NCI-H524 (cell line): ENCODE measurements around the gene HTRA3.

ENCODE experiments used
- DNase-seq, 2 experiments: peaks; one replicate each; lab custom pipeline; 2025; lab: John Stamatoyannopoulos, UW

Gene HTRA3

GRCh38 chr4:8311101-8312068, 41.8 kb downstream of the HTRA3 start:
- DNase-seq: no peak

GRCh38 chr4:8312069-8312445, 42.5 kb downstream of the HTRA3 start:
- no peak for DNase-seq

- no peak for DNase-seq
Observed at GRCh38 chr4:8312976-8313375, 43.4 kb downstream of the HTRA3 start.

GRCh38 chr4:8314691-8315255, 45.2 kb downstream of the HTRA3 start:
- DNase-seq: no peak

- DNase-seq: peak; percentile 69 to 73
Observed at GRCh38 chr4:8315435-8316250, 46.1 kb downstream of the HTRA3 start.

GRCh38 chr4:8316251-8316771, 46.8 kb downstream of the HTRA3 start:
- no peak for DNase-seq

- no peak for DNase-seq
Observed at GRCh38 chr4:8316911-8317351, 47.4 kb downstream of the HTRA3 start.

- no peak for DNase-seq
Observed at GRCh38 chr4:8317474-8317873, 47.9 kb downstream of the HTRA3 start.

- no peak for DNase-seq
Observed at GRCh38 chr4:8318509-8318908, 49.0 kb downstream of the HTRA3 start.

GRCh38 chr4:8319061-8319460, 49.5 kb downstream of the HTRA3 start:
- DNase-seq: no peak

- DNase-seq: no peak
Observed at GRCh38 chr4:8319731-8320385, 50.3 kb downstream of the HTRA3 start.

- DNase-seq: no peak
Observed at GRCh38 chr4:8320386-8320750, 50.8 kb downstream of the HTRA3 start.

GRCh38 chr4:8321220-8321619, 51.7 kb downstream of the HTRA3 start:
- DNase-seq: no peak

GRCh38 chr4:8321771-8322170, 52.2 kb downstream of the HTRA3 start:
- no peak for DNase-seq

- DNase-seq: no peak
Observed at GRCh38 chr4:8322794-8323704, 53.5 kb downstream of the HTRA3 start.

GRCh38 chr4:8323947-8324555, 54.5 kb downstream of the HTRA3 start:
- no peak for DNase-seq

GRCh38 chr4:8324640-8325239, 55.2 kb downstream of the HTRA3 start:
- DNase-seq: no peak

GRCh38 chr4:8325291-8325973, 55.9 kb downstream of the HTRA3 start:
- DNase-seq: no peak

- no peak for DNase-seq
Observed at GRCh38 chr4:8326206-8326605, 56.7 kb downstream of the HTRA3 start.
